Naive thymus-derived CD8-positive, alpha-beta T cell (primary cell): Measurements from ENCODE around the gene HSD17B1. TPM values are rescaled to one million over a fixed set of nuclear protein-coding genes. Genes with fewer than 3 reads are reported as not detected.

Source experiments
- ATAC-seq, 2 donors: fragments of 150-1000 bp; cut with Tn5 transposase in 1 of 2; sonication (Bioruptor Pico), chemical (Tn5 transposase) in 1 of 2; 1 replicate in 1 of 2; 2 replicates in 1 of 2; pipeline ENCODE4 v1.10.0; 2021; ENCODE audit warnings: mild to moderate bottlenecking in 2 of 2, moderate library complexity in 2 of 2
- POLR2A ChIA-PET: fragments of 350-600 bp; sonication (Branson Sonifier 250); formaldehyde crosslinking; loops from one replicate; lab custom pipeline; 2021; ENCODE audit warnings: antibody characterized with exemption; lab: Charles Lee
- DNase-seq, 10 donors: peaks; one replicate each; pipeline versions ENCODE4 v3.0.0 to v3.0.0-alpha.2; 2020 to 2022
- H3K27ac Mint-ChIP-seq, 10 donors: one replicate each; pipeline ENCODE4 v1.8.0; 2020 to 2022; ENCODE audit warnings: mild to moderate bottlenecking in 10 of 10, mixed read lengths in 10 of 10, moderate library complexity in 4 of 10, inconsistent platforms in 1 of 10
- H3K27me3 Mint-ChIP-seq, 5 donors: one replicate each; pipeline ENCODE4 v1.8.0; 2021 to 2022; ENCODE audit warnings: mixed read lengths in 5 of 5
- H3K36me3 Mint-ChIP-seq, 3 donors: one replicate each; pipeline ENCODE4 v1.8.0; 2020 to 2022; ENCODE audit warnings: mixed read lengths in 3 of 3, mild to moderate bottlenecking in 2 of 3, inconsistent platforms in 1 of 3
- H3K4me1 Mint-ChIP-seq, 4 donors: one replicate each; pipeline ENCODE4 v1.8.0; 2021 to 2022; ENCODE audit warnings: mixed read lengths in 4 of 4
- H3K4me3 Mint-ChIP-seq, 10 donors: one replicate each; pipeline ENCODE4 v1.8.0; 2020 to 2022; ENCODE audit warnings: mild to moderate bottlenecking in 10 of 10, mixed read lengths in 10 of 10, moderate library complexity in 6 of 10, inconsistent platforms in 1 of 10
- H3K9me3 Mint-ChIP-seq, 9 donors: one replicate each; pipeline ENCODE4 v1.8.0; 2020 to 2022; ENCODE audit warnings: mixed read lengths in 9 of 9, mild to moderate bottlenecking in 3 of 9, inconsistent platforms in 1 of 9, moderate library complexity in 1 of 9
- polyA plus RNA-seq, 3 donors: library from polyadenylated mRNA; unstranded; fragments of 300-500 nt; fragmentation: Illumina TruSeq; gene quantifications; one replicate each; pipeline ENCODE4 v1.2.3, GENCODE V29; 2021
- total RNA-seq, 8 experiments: library from RNA in 2 of 8; stranded (reverse) in 2 of 8; gene quantifications; one replicate each; pipeline ENCODE4 v1.2.3 and lab custom pipeline; 2021 to 2026

HSD17B1 gene
- total and polyA plus RNA-seq, 5 experiments from 2014 or later: 0.18 to 2.1 (median 0.98) TPM

GRCh38 chr17:42518046-42518754 is 34.5 kb upstream of the HSD17B1 start:
- peaks cover 6 to 8% (median 7%) of the 10 kb centered on the region in 4 donors for H3K4me1 Mint-ChIP-seq

GRCh38 chr17:42518755-42519545 is 33.8 kb upstream of the HSD17B1 start:
- H3K36me3 Mint-ChIP-seq: peaks cover 0 to 7% (median 0%) of the 10 kb centered on the region in 3 donors
- no peaks in the 10 kb centered on the region for H3K9me3 Mint-ChIP-seq
- peaks cover 6 to 8% (median 7%) of the 10 kb centered on the region in 4 donors for H3K4me1 Mint-ChIP-seq
- H3K4me3 Mint-ChIP-seq: no peak overlapping the region
- peak overlapping the region in 1 of 10 donors; percentile 65 for H3K27ac Mint-ChIP-seq
- DNase-seq (no peak), ATAC-seq (no peak)
- POLR2A ChIA-PET: interaction anchor here (0.6 to 1.1 kb wide), 5 partner anchors 29 to 207 kb away, joined by 3 to 5 read pairs (median 3); no protein-coding TSS in a partner anchor
- H3K27me3 Mint-ChIP-seq: no peaks in the 10 kb centered on the region

More at GRCh38 chr17:42518046-42518754, 34.5 kb upstream of the HSD17B1 start:
- peaks cover 0 to 6% (median 0%) of the 10 kb centered on the region in 3 donors for H3K36me3 Mint-ChIP-seq
- H3K27ac Mint-ChIP-seq: peak overlapping the region in 1 of 10 donors; percentile 65
- DNase-seq (no peak), ATAC-seq (no peak)
- H3K9me3 Mint-ChIP-seq: no peaks in the 10 kb centered on the region
- H3K4me3 Mint-ChIP-seq: no peak overlapping the region
- H3K27me3 Mint-ChIP-seq: no peaks in the 10 kb centered on the region
- POLR2A ChIA-PET: interaction anchor here (1.0 to 1.2 kb wide), 4 partner anchors 29 to 103 kb away, joined by 3 to 5 read pairs (median 4); no protein-coding TSS in a partner anchor

GRCh38 chr17:42519546-42520491 is 32.9 kb upstream of the HSD17B1 start:
- H3K36me3 Mint-ChIP-seq: peaks cover 0 to 7% (median 0%) of the 10 kb centered on the region in 3 donors

GRCh38 chr17:42520540-42520951 is 32.2 kb upstream of the HSD17B1 start:
- ATAC-seq (peak in 1 of 2 donors; percentile 46), DNase-seq (peak in 6 of 10 donors; percentile 24 to 46 (median 40))
- POLR2A ChIA-PET: interaction anchor here (1.0 to 1.4 kb wide), 2 partner anchors 57 to 132 kb away, joined by 4 to 8 read pairs; partner anchors contain the start of genes PSMC3IP and STAT3
- Mint-ChIP-seq H3K27me3 (no peaks in the 10 kb centered on the region), H3K4me1 (peaks cover 6 to 8% (median 7%) of the 10 kb centered on the region in 4 donors), H3K4me3 (no peak overlapping the region), H3K27ac (peak overlapping the region in 1 of 10 donors; percentile 19), H3K36me3 (peaks cover 0 to 7% (median 0%) of the 10 kb centered on the region in 3 donors), H3K9me3 (no peaks in the 10 kb centered on the region)

More at GRCh38 chr17:42519546-42520491, 32.9 kb upstream of the HSD17B1 start:
- no peaks in the 10 kb centered on the region for H3K9me3 Mint-ChIP-seq
- H3K27me3 Mint-ChIP-seq: no peaks in the 10 kb centered on the region
- DNase-seq (no peak), ATAC-seq (no peak)
- POLR2A ChIA-PET: interaction anchor here (0.6 to 1.4 kb wide), 7 partner anchors 11 to 208 kb away, joined by 3 to 8 read pairs (median 4); partner anchors contain the start of genes PSMC3IP and STAT3
- H3K27ac Mint-ChIP-seq: no peak overlapping the region
- H3K4me1 Mint-ChIP-seq: peaks cover 6 to 8% (median 7%) of the 10 kb centered on the region in 4 donors
- H3K4me3 Mint-ChIP-seq: no peak overlapping the region

- POLR2A ChIA-PET: interaction anchor here (1.0 to 1.4 kb wide), 2 partner anchors 57 to 132 kb away, joined by 4 to 8 read pairs; partner anchors contain the start of genes PSMC3IP and STAT3
These were observed 31.7 kb upstream of the HSD17B1 start for GRCh38 chr17:42521036-42521435.

GRCh38 chr17:42521666-42522262 is 31.0 kb upstream of the HSD17B1 start:
- DNase-seq (no peak), ATAC-seq (no peak)
- no peak overlapping the region for H3K27ac Mint-ChIP-seq
- no peaks in the 10 kb centered on the region for H3K27me3 Mint-ChIP-seq
- no peak overlapping the region for H3K4me3 Mint-ChIP-seq
- POLR2A ChIA-PET: interaction anchor here (0.6 kb wide), 1 partner anchor 75 kb away, joined by 4 read pairs; no protein-coding TSS in a partner anchor
- H3K36me3 Mint-ChIP-seq: peaks cover 0 to 7% (median 0%) of the 10 kb centered on the region in 3 donors
- H3K4me1 Mint-ChIP-seq: peaks cover 6 to 10% (median 8%) of the 10 kb centered on the region in 4 donors
- no peaks in the 10 kb centered on the region for H3K9me3 Mint-ChIP-seq

More at GRCh38 chr17:42521036-42521435, 31.7 kb upstream of the HSD17B1 start:
- peaks cover 6 to 9% (median 7%) of the 10 kb centered on the region in 4 donors for H3K4me1 Mint-ChIP-seq
- no peak for DNase-seq
- H3K9me3 Mint-ChIP-seq: no peaks in the 10 kb centered on the region
- H3K27me3 Mint-ChIP-seq: no peaks in the 10 kb centered on the region
- no peak for ATAC-seq
- peaks cover 0 to 7% (median 0%) of the 10 kb centered on the region in 3 donors for H3K36me3 Mint-ChIP-seq
- no peak overlapping the region for H3K4me3 Mint-ChIP-seq
- peak overlapping the region in 1 of 10 donors; percentile 19 for H3K27ac Mint-ChIP-seq

GRCh38 chr17:42522263-42522790 is 30.4 kb upstream of the HSD17B1 start:
- Mint-ChIP-seq H3K27ac (no peak overlapping the region), H3K4me3 (no peak overlapping the region), H3K27me3 (no peaks in the 10 kb centered on the region), H3K4me1 (peaks cover 7 to 14% (median 12%) of the 10 kb centered on the region in 4 donors), H3K9me3 (no peaks in the 10 kb centered on the region), H3K36me3 (peaks cover 0 to 7% (median 0%) of the 10 kb centered on the region in 3 donors)
- DNase-seq: no peak
- ATAC-seq: no peak
- POLR2A ChIA-PET: interaction anchor here (0.5 kb wide), 1 partner anchor 1519 kb away, joined by 6 read pairs; no protein-coding TSS in a partner anchor

GRCh38 chr17:42522798-42523278 is 29.9 kb upstream of the HSD17B1 start:
- no peak overlapping the region for H3K4me3 Mint-ChIP-seq
- H3K27me3 Mint-ChIP-seq: no peaks in the 10 kb centered on the region
- POLR2A ChIA-PET: interaction anchor here (0.5 kb wide), 1 partner anchor 1518 kb away, joined by 6 read pairs; no protein-coding TSS in a partner anchor
- no peak overlapping the region for H3K27ac Mint-ChIP-seq
- ATAC-seq (no peak), DNase-seq (no peak)
- no peaks in the 10 kb centered on the region for H3K9me3 Mint-ChIP-seq
- peaks cover 0 to 7% (median 0%) of the 10 kb centered on the region in 3 donors for H3K36me3 Mint-ChIP-seq
- H3K4me1 Mint-ChIP-seq: peaks cover 4 to 14% (median 12%) of the 10 kb centered on the region in 4 donors

- Mint-ChIP-seq H3K36me3 (peaks cover 0 to 7% (median 0%) of the 10 kb centered on the region in 3 donors), H3K9me3 (no peaks in the 10 kb centered on the region), H3K27me3 (no peaks in the 10 kb centered on the region), H3K27ac (no peak overlapping the region), H3K4me3 (no peak overlapping the region), H3K4me1 (peaks cover 4 to 33% (median 24%) of the 10 kb centered on the region in 4 donors)
- DNase-seq (peak in 1 of 10 donors; percentile 10), ATAC-seq (no peak)
- POLR2A ChIA-PET: no interaction called here
These were observed 27.5 kb upstream of the HSD17B1 start for GRCh38 chr17:42525221-42525620.

- Mint-ChIP-seq H3K4me1 (peaks cover 6 to 42% (median 30%) of the 10 kb centered on the region in 4 donors), H3K4me3 (no peak overlapping the region), H3K27ac (no peak overlapping the region), H3K27me3 (no peaks in the 10 kb centered on the region), H3K36me3 (peaks cover 0 to 7% (median 0%) of the 10 kb centered on the region in 3 donors), H3K9me3 (no peaks in the 10 kb centered on the region)
- ATAC-seq (no peak), DNase-seq (peak in 1 of 10 donors; percentile 9)
- POLR2A ChIA-PET: no interaction called here
These were observed 26.7 kb upstream of the HSD17B1 start for GRCh38 chr17:42526031-42526444.
